ENCODE data around the gene FAH.
"Not testable (repeated sequence)": the region's sequence is repeated elsewhere in the genome, so short reads cannot be mapped to it uniquely, and the experiment has no call there.

Gene FAH

GRCh38 chr15:80152896-80153876 is at the start of gene FAH:
FAH (plus strand) TSS chr15:80152999; CDS start chr15:80153055, 56 bp downstream.
- no peak for DNase-seq

GRCh38 chr15:80105193-80105592 is 47.6 kb upstream of the FAH start:
- DNase-seq: no peak

GRCh38 chr15:80105595-80105994 is 47.2 kb upstream of the FAH start:
- DNase-seq: no peak

- no peak for DNase-seq
These were observed 46.7 kb upstream of the FAH start for GRCh38 chr15:80106051-80106450.

- no peak for DNase-seq
These were observed 45.6 kb upstream of the FAH start for GRCh38 chr15:80107204-80107603.

GRCh38 chr15:80107774-80108173 is 45.0 kb upstream of the FAH start:
- DNase-seq: no peak

- no peak for DNase-seq
These were observed 43.4 kb upstream of the FAH start for GRCh38 chr15:80109388-80109787.

- DNase-seq: no peak
These were observed 41.9 kb upstream of the FAH start for GRCh38 chr15:80110920-80111319.

GRCh38 chr15:80114114-80114513 is 38.7 kb upstream of the FAH start:
- no peak for DNase-seq

- DNase-seq: no peak
These were observed 37.8 kb upstream of the FAH start for GRCh38 chr15:80115021-80115420.

GRCh38 chr15:80118956-80119355 is 33.8 kb upstream of the FAH start:
- no peak for DNase-seq

GRCh38 chr15:80120636-80121035 is 32.2 kb upstream of the FAH start:
- no peak for DNase-seq

GRCh38 chr15:80121546-80121945 is 31.3 kb upstream of the FAH start:
- DNase-seq: no peak

- no peak for DNase-seq
These were observed 29.8 kb upstream of the FAH start for GRCh38 chr15:80123034-80123433.

- not testable (repeated sequence) for DNase-seq
These were observed 25.5 kb upstream of the FAH start for GRCh38 chr15:80127253-80127652.

GRCh38 chr15:80127911-80128310 is 24.9 kb upstream of the FAH start:
- DNase-seq: no peak

GRCh38 chr15:80132382-80132781 is 20.4 kb upstream of the FAH start:
- DNase-seq: no peak

GRCh38 chr15:80136854-80137253 is 15.9 kb upstream of the FAH start:
- no peak for DNase-seq

GRCh38 chr15:80138961-80139360 is 13.8 kb upstream of the FAH start:
- DNase-seq: no peak

GRCh38 chr15:80140909-80141308 is 11.9 kb upstream of the FAH start:
- DNase-seq: no peak

GRCh38 chr15:80141916-80142598 is 10.7 kb upstream of the FAH start:
- no peak for DNase-seq

GRCh38 chr15:80142646-80143045 is 10.2 kb upstream of the FAH start:
- no peak for DNase-seq

GRCh38 chr15:80151148-80151547 is 1.7 kb upstream of the FAH start:
- no peak for DNase-seq

- DNase-seq: no peak
These were observed 1.2 kb upstream of the FAH start for GRCh38 chr15:80151576-80151975.

All from KG1 (cell line).